A549 (cell line): ENCODE data around the gene PLXNB3. TPM values are rescaled to one million over a fixed set of nuclear protein-coding genes. Genes with fewer than 3 reads are reported as not detected.
A peak's percentile ranks its signal among the peaks of the same experiment; 100 is the strongest.

Source experiments
- ATAC-seq, 2 experiments: fragments of 200-7000 bp in 1 of 2; fragments of >200 bp in 1 of 2; cut with Nextera tagmentation in 1 of 2; cut with Tn5 transposase in 1 of 2; 3 replicates each; pipeline versions ENCODE4 v1.8.0 to v1.9.1; 2018 to 2020; ENCODE audit warnings: mild to moderate bottlenecking in 1 of 2, moderate library complexity in 1 of 2
- CTCF ChIA-PET: fragments of 300-600 bp; sonication (Branson Sonifier 250); formaldehyde crosslinking; extraction: SDS; loops from one replicate; lab custom pipeline; 2021; ENCODE audit warnings: antibody characterized with exemption, inconsistent platforms; lab: Yijun Ruan, JAX
- POLR2A ChIA-PET: fragments of 350-600 bp; formaldehyde crosslinking; extraction: SDS; loops from one replicate; lab custom pipeline; 2021; ENCODE audit warnings: antibody characterized with exemption, inconsistent platforms; lab: Yijun Ruan, JAX
- DNase-seq, 2 experiments: peaks; one replicate each; pipeline versions ENCODE4 v3.0.0 to v3.0.0-alpha.2; 2011 to 2016; ENCODE audit warnings: low read depth in 1 of 2, low spot score in 1 of 2
- FAIRE-seq: peaks from 2 replicates; lab custom pipeline; 2011; peaks lifted over from hg19 to GRCh38; lab: Jason Lieb, UNC
- H3K27ac ChIP-seq, 2 experiments: fragments of >200 bp; sonication (Bioruptor Twin); formaldehyde crosslinking; 3 replicates each; pipeline ENCODE4 v1.5.1; 2016 to 2017
- H3K4me1 ChIP-seq: fragments of >200 bp; sonication (Bioruptor Twin); formaldehyde crosslinking; 3 replicates; pipeline ENCODE4 v1.6.1; 2016
- H3K4me2 ChIP-seq: fragments of >200 bp; sonication (Bioruptor Twin); formaldehyde crosslinking; 3 replicates; pipeline ENCODE4 v1.6.1; 2016
- H3K4me3 ChIP-seq: fragments of >200 bp; sonication (Bioruptor Twin); formaldehyde crosslinking; 3 replicates; pipeline ENCODE4 v1.5.1; 2016
- H3K9me3 ChIP-seq: fragments of >200 bp; sonication (Bioruptor Twin); formaldehyde crosslinking; 3 replicates; pipeline ENCODE4 v1.6.1; 2016
- BHLHE40 ChIP-seq: IDR thresholded peaks from 2 replicates; pipeline ENCODE4 v1.6.1; 2012; ENCODE audit warnings: low read depth, low read length, inconsistent platforms
- CBX2 ChIP-seq: fragments of 200-600 bp; sonication (generic); IDR thresholded peaks from 2 replicates; pipeline ENCODE4 v1.6.1; 2016; ENCODE audit warnings: low read depth, mild to moderate bottlenecking, borderline replicate concordance
- CBX8 ChIP-seq: fragments of 200-600 bp; sonication (generic); IDR thresholded peaks from 2 replicates; pipeline ENCODE4 v1.6.1; 2016
- CHD4 ChIP-seq: fragments of 200-600 bp; sonication (generic); IDR thresholded peaks from 2 replicates; pipeline ENCODE4 v1.6.1; 2016; ENCODE audit warnings: antibody characterized with exemption, mild to moderate bottlenecking, borderline replicate concordance
- CTCF ChIP-seq: fragments of >200 bp; sonication (Bioruptor Twin); formaldehyde crosslinking; IDR thresholded peaks from 3 replicates; pipeline ENCODE4 v1.5.1; 2016
- E2F6 ChIP-seq: IDR thresholded peaks from 2 replicates; pipeline ENCODE4 v1.6.1; 2012; ENCODE audit warnings: low read depth, borderline replicate concordance
- EHF ChIP-seq: fragments of 250-450 bp; sonication (Bioruptor Pico); IDR thresholded peaks from 2 replicates; pipeline ENCODE4 v1.5.0; 2020; ENCODE audit warnings: mild to moderate bottlenecking
- ELK1 ChIP-seq: fragments of 150-350 bp; IDR thresholded peaks from 2 replicates; pipeline ENCODE4 v1.6.1; 2014; ENCODE audit warnings: low read depth, mild to moderate bottlenecking, low read length
- FOSB ChIP-seq: fragments of 250-450 bp; sonication (Bioruptor Pico); IDR thresholded peaks from 2 replicates; pipeline ENCODE4 v1.5.0; 2020; ENCODE audit warnings: mild to moderate bottlenecking, moderate library complexity
- FOXS1 ChIP-seq: fragments of 250-450 bp; sonication (Bioruptor Pico); IDR thresholded peaks from 2 replicates; pipeline ENCODE4 v1.5.0; 2020; ENCODE audit warnings: mild to moderate bottlenecking, moderate library complexity
- HEYL ChIP-seq: fragments of 250-450 bp; sonication (Bioruptor Pico); IDR thresholded peaks from 2 replicates; pipeline ENCODE4 v1.8.0; 2021; ENCODE audit warnings: mild to moderate bottlenecking, moderate library complexity
- KDM1A ChIP-seq: fragments of 200-600 bp; sonication (generic); IDR thresholded peaks from 2 replicates; pipeline ENCODE4 v1.6.1; 2016; ENCODE audit warnings: low read depth, mild to moderate bottlenecking
- KDM5A ChIP-seq: fragments of 200-600 bp; sonication (generic); IDR thresholded peaks from 2 replicates; pipeline ENCODE4 v1.6.1; 2016; ENCODE audit warnings: antibody characterized with exemption, mild to moderate bottlenecking
- MAX ChIP-seq: IDR thresholded peaks from 2 replicates; pipeline ENCODE4 v1.6.1; 2012
- MAZ ChIP-seq: fragments of 150-350 bp; IDR thresholded peaks from 2 replicates; pipeline ENCODE4 v1.6.1; 2014; ENCODE audit warnings: antibody characterized with exemption, low read depth, low read length, borderline replicate concordance
- PBX3 ChIP-seq: IDR thresholded peaks from 2 replicates; pipeline ENCODE4 v1.6.1; 2012
- PHF8 ChIP-seq: fragments of 200-600 bp; sonication (generic); IDR thresholded peaks from 2 replicates; pipeline ENCODE4 v1.6.1; 2016; ENCODE audit warnings: low read depth, mild to moderate bottlenecking, antibody characterized with exemption, moderate library complexity, borderline replicate concordance
- RARB ChIP-seq: fragments of 250-450 bp; sonication (Bioruptor Pico); IDR thresholded peaks from 2 replicates; pipeline ENCODE4 v1.8.0; 2021; ENCODE audit warnings: mild to moderate bottlenecking, moderate library complexity
- SMC3 ChIP-seq: fragments of >200 bp; sonication (Bioruptor Twin); formaldehyde crosslinking; IDR thresholded peaks from 3 replicates; pipeline ENCODE4 v1.6.1; 2018; ENCODE audit warnings: inconsistent platforms
- USF2 ChIP-seq: fragments of 450-650 bp; IDR thresholded peaks from 2 replicates; pipeline ENCODE4 v1.6.1; 2014; ENCODE audit warnings: antibody characterized with exemption
- WGBS: methylation state at CpG from one replicate; pipeline ENCODE4 v1.1.6; 2017; ENCODE audit errors: missing lambda C conversion rate; 5-methylcytosine and 5-hydroxymethylcytosine counted together
- polyA plus RNA-seq, 4 experiments: library from polyadenylated mRNA; depleted of rRNA in 3 of 4; stranded (reverse); fragments of >200 nt; fragmentation: RNase III in 1 of 4; extraction: RNeasy Plus Mini Kit Qiagen cat#74134 plus additional on column Dnase treatment in 1 of 4; gene quantifications; 2 replicates in 3 of 4; 3 replicates in 1 of 4; pipeline ENCODE4 v1.2.3, GENCODE V29; 2011 to 2017

The PLXNB3 gene
- polyA plus RNA-seq, 2 of the 4 experiments (the other 2 are of a cell fraction), result 1.1 to 2.5 TPM

GRCh38 chrX:153794018-153794896, 30.2 kb downstream of the PLXNB3 start, which contains the start of the genes IDH3G and SSR4 (continued):
- no peak for TF ChIP-seq CBX8
- TF ChIP-seq HEYL (CRISPR knock-in tag), result no peak
- TF ChIP-seq PBX3, result peak; percentile 79
- no peak for TF ChIP-seq FOXS1 (CRISPR knock-in tag)
- TF ChIP-seq BHLHE40, result no peak
- TF ChIP-seq USF2, result peak; percentile 3; the same call in 1 of the 2 replicates

GRCh38 chrX:153794897-153795816, 31.1 kb downstream of the PLXNB3 start:
- peak overlapping the region; percentile 79 for H3K4me3 ChIP-seq
- TF ChIP-seq FOXS1 (CRISPR knock-in tag) (no peak), KDM1A (no peak; the same call in 1 of the 2 replicates), CTCF (no peak), MAX (no peak), CBX8 (no peak), MAZ (no peak), EHF (CRISPR knock-in tag) (no peak), E2F6 (no peak), SMC3 (no peak), ELK1 (no peak), PHF8 (peak; percentile 29), RARB (no peak), CBX2 (no peak), CHD4 (no peak), FOSB (no peak), KDM5A (0 out of 2 replicates have a peak, but pooled peaks have one; percentile 32)
- TF ChIP-seq, all 56 proteins: peak for 2
- Histone ChIP-seq H3K4me1 (peaks cover 15% of the 10 kb centered on the region; the same call in 2 of the 3 replicates), H3K27ac (peak overlapping the region; percentile 92 to 98), H3K4me2 (peak overlapping the region; percentile 94), H3K9me3 (no peaks in the 10 kb centered on the region)
- ATAC-seq, result peak; percentile 8 to 9; a peak in 4 of 6 replicates
- WGBS, result 36% methylated on average over 17 of the region's 47 CpGs
- no peak for FAIRE-seq
- peak in 1 of 2 experiments; percentile 17 for DNase-seq
- POLR2A ChIA-PET, result interaction anchor here (0.7 to 1.6 kb wide), 8 partner anchors 9 to 133 kb away, joined by 3 to 12 read pairs (median 4); partner anchors contain the start of gene ARHGAP4
- CTCF ChIA-PET, result interaction anchor here (0.7 to 1.5 kb wide), 3 partner anchors 13 to 158 kb away, joined by 3 to 5 read pairs (median 3); no protein-coding TSS in a partner anchor
